ENCODE measurements around the gene AKT1.

- TF ChIP-seq CTCF (IDR thresholded peaks at IDR 0.05) (no peak), POLR2A (IDR thresholded peaks at IDR 0.05) (no peak)
These were observed 51.8 kb downstream of the AKT1 start for GRCh38 chr14:104743461-104744380.
